CD14-positive monocyte (primary cell): ENCODE data around the gene CEP170B. TPM values are rescaled to one million over a fixed set of nuclear protein-coding genes. Genes with fewer than 3 reads are reported as not detected.

Source experiments
- DNase-seq, 3 donors: peaks; one replicate each; pipeline ENCODE4 v3.0.0-alpha.2; 2011 to 2022
- H2AFZ ChIP-seq: 2 replicates; pipeline ENCODE4 v1.6.0; 2012; ENCODE audit warnings: mild to moderate bottlenecking, low read depth, low read length, inconsistent platforms; ENCODE audit not compliant: insufficient read depth, poor library complexity, severe bottlenecking
- H3K27ac ChIP-seq, 2 donors: 1 replicate in 1 of 2; 2 replicates in 1 of 2; pipeline ENCODE4 v1.5.1; 2012 to 2013; ENCODE audit warnings: low read length in 2 of 2, control low read depth in 1 of 2, inconsistent platforms in 1 of 2, low read depth in 1 of 2, mild to moderate bottlenecking in 1 of 2
- H3K27me3 ChIP-seq, 2 donors: one replicate each; pipeline versions ENCODE4 v1.6.0 to v1.6.1; 2011 to 2013; ENCODE audit warnings: low read length in 2 of 2; ENCODE audit not compliant: control insufficient read depth in 2 of 2, insufficient read depth in 2 of 2
- H3K36me3 ChIP-seq, 2 donors: replicated peaks in 1 of 2; 1 replicate in 1 of 2; 2 replicates in 1 of 2; pipeline versions ENCODE4 v1.5.1 to v1.6.1; 2012 to 2013; ENCODE audit warnings: low read length in 2 of 2, control low read depth in 1 of 2, inconsistent platforms in 1 of 2, mild to moderate bottlenecking in 1 of 2; ENCODE audit not compliant: insufficient read depth in 2 of 2, control insufficient read depth in 1 of 2
- H3K4me1 ChIP-seq, 2 donors: 1 replicate in 1 of 2; 2 replicates in 1 of 2; pipeline versions ENCODE4 v1.5.1 to v1.6.1; 2012 to 2013; ENCODE audit warnings: low read length in 2 of 2, control low read depth in 1 of 2, inconsistent platforms in 1 of 2, mild to moderate bottlenecking in 1 of 2, moderate library complexity in 1 of 2; ENCODE audit not compliant: insufficient read depth in 2 of 2, control insufficient read depth in 1 of 2
- H3K4me2 ChIP-seq: replicated peaks from 2 replicates; pipeline ENCODE3; 2012; ENCODE audit warnings: low read length, moderate library complexity, mild to moderate bottlenecking; ENCODE audit not compliant: poor library complexity, severe bottlenecking; ENCODE audit errors: extremely low read depth
- H3K4me3 ChIP-seq, 3 experiments: fragments of 200-600 bp in 1 of 3; sonication (generic) in 1 of 3; replicated peaks in 1 of 3; 1 replicate in 2 of 3; 2 replicates in 1 of 3; pipeline ENCODE4 v1.5.1; 2011 to 2013; ENCODE audit warnings: low read length in 3 of 3, mild to moderate bottlenecking in 3 of 3, control low read depth in 2 of 3, low read depth in 2 of 3, inconsistent platforms in 1 of 3, moderate library complexity in 1 of 3
- H3K79me2 ChIP-seq: 2 replicates; pipeline ENCODE4 v1.6.0; 2012; ENCODE audit warnings: mild to moderate bottlenecking, control low read depth, inconsistent platforms, low read length, moderate library complexity; ENCODE audit not compliant: insufficient read depth
- H3K9ac ChIP-seq: 2 replicates; pipeline ENCODE4 v1.6.0; 2017; ENCODE audit warnings: low read length, mild to moderate bottlenecking; ENCODE audit not compliant: insufficient read depth, poor library complexity, severe bottlenecking
- H3K9me3 ChIP-seq, 2 donors: replicated peaks in 1 of 2; 1 replicate in 1 of 2; 2 replicates in 1 of 2; pipeline versions ENCODE4 v1.5.1 to v1.6.1; 2012 to 2013; ENCODE audit warnings: low read length in 2 of 2, control low read depth in 1 of 2; ENCODE audit not compliant: control insufficient read depth in 1 of 2, insufficient read depth in 1 of 2
- H4K20me1 ChIP-seq: 2 replicates; pipeline ENCODE4 v1.6.0; 2012; ENCODE audit warnings: mild to moderate bottlenecking, low read length, control low read depth, moderate library complexity; ENCODE audit not compliant: insufficient read depth
- H3K27ac Mint-ChIP-seq, 7 donors: one replicate each; pipeline ENCODE4 v1.8.0; 2020; ENCODE audit warnings: mild to moderate bottlenecking in 7 of 7, mixed read lengths in 7 of 7, moderate library complexity in 6 of 7, inconsistent platforms in 2 of 7
- H3K27me3 Mint-ChIP-seq, 3 donors: one replicate each; pipeline ENCODE4 v1.8.0; 2021 to 2022; ENCODE audit warnings: low read depth in 3 of 3, mild to moderate bottlenecking in 3 of 3, mixed read lengths in 3 of 3, moderate library complexity in 3 of 3, inconsistent platforms in 1 of 3
- H3K36me3 Mint-ChIP-seq, 2 donors: one replicate each; pipeline ENCODE4 v1.8.0; 2020; ENCODE audit warnings: mixed read lengths in 2 of 2, inconsistent platforms in 1 of 2, mild to moderate bottlenecking in 1 of 2
- H3K4me1 Mint-ChIP-seq: one replicate; pipeline ENCODE4 v1.8.0; 2020; ENCODE audit warnings: mild to moderate bottlenecking, mixed read lengths
- H3K4me3 Mint-ChIP-seq, 2 donors: one replicate each; pipeline ENCODE4 v1.8.0; 2020; ENCODE audit warnings: mild to moderate bottlenecking in 2 of 2, mixed read lengths in 2 of 2, moderate library complexity in 1 of 2
- H3K9me3 Mint-ChIP-seq, 7 donors: one replicate each; pipeline ENCODE4 v1.8.0; 2020 to 2022; ENCODE audit warnings: mixed read lengths in 7 of 7, mild to moderate bottlenecking in 6 of 7, moderate library complexity in 6 of 7, inconsistent platforms in 2 of 7
- CTCF ChIP-seq: fragments of 200-600 bp; IDR thresholded peaks from one replicate; pipeline ENCODE4 v1.8.0; 2022; ENCODE audit warnings: antibody characterized with exemption, mild to moderate bottlenecking
- WGBS: methylation state at CpG from one replicate; pipeline ENCODE4 v1.1.5; 2013; ENCODE audit warnings: missing lambda C conversion rate; ENCODE audit not compliant: insufficient coverage; 5-methylcytosine and 5-hydroxymethylcytosine counted together
- intact Hi-C, 2 donors: fragments of 100-400 bp; cut with micrococcal nuclease; formaldehyde crosslinking; loops; one replicate each; pipeline versions ENCODE4 v1.15.0 to v1.15.1; 2023
- polyA plus RNA-seq, 3 donors: library from polyadenylated mRNA; depleted of rRNA in 1 of 3; unstranded in 2 of 3; stranded (reverse) in 1 of 3; fragments of 300-500 nt in 2 of 3; fragments of >200 nt in 1 of 3; fragmentation: Illumina TruSeq in 2 of 3; gene quantifications; 1 replicate in 2 of 3; 2 replicates in 1 of 3; pipeline ENCODE4 v1.2.3, GENCODE V29; 2012 to 2021

The CEP170B gene
- polyA plus RNA-seq, 3 donors, result 0.09 TPM; not detected in 2

- no peak overlapping the region for H3K4me3 Mint-ChIP-seq
- H3K27me3 ChIP-seq, result peaks cover 3 to 6% of the 10 kb centered on the region in 2 donors
- H3K4me2 ChIP-seq, result no peak overlapping the region
- H3K27ac ChIP-seq, result no peak overlapping the region
- no CpG with 5 or more reads among the region's 1 CpG for WGBS
- no peaks in the 10 kb centered on the region for H4K20me1 ChIP-seq
- no peak overlapping the region for H3K4me3 ChIP-seq
- H3K27ac Mint-ChIP-seq, result no peak overlapping the region
- TF ChIP-seq CTCF, result no peak
- H3K9ac ChIP-seq, result no peak overlapping the region
- peaks cover 22 to 33% (median 22%) of the 10 kb centered on the region in 3 donors for H3K27me3 Mint-ChIP-seq
- peaks cover 9 to 30% (median 23%) of the 10 kb centered on the region in 7 donors for H3K9me3 Mint-ChIP-seq
- no peaks in the 10 kb centered on the region for H3K79me2 ChIP-seq
- H3K4me1 Mint-ChIP-seq, result no peaks in the 10 kb centered on the region
- intact Hi-C loops, result no loop called here
- peaks cover 18 to 22% of the 10 kb centered on the region in 2 donors for H3K9me3 ChIP-seq
- DNase-seq, result no peak
- H3K36me3 ChIP-seq, result no peaks in the 10 kb centered on the region
- H3K36me3 Mint-ChIP-seq, result no peaks in the 10 kb centered on the region
- H3K4me1 ChIP-seq, result no peaks in the 10 kb centered on the region
- H2AFZ ChIP-seq, result no peak overlapping the region
Observed at GRCh38 chr14:104908303-104908702, 43.2 kb downstream of the CEP170B start.

- Histone ChIP-seq H3K27me3 (peaks cover 2 to 4% of the 10 kb centered on the region in 2 donors), H3K27ac (no peak overlapping the region), H3K36me3 (no peaks in the 10 kb centered on the region), H3K4me2 (no peak overlapping the region), H2AFZ (no peak overlapping the region), H3K9ac (no peak overlapping the region), H3K4me1 (no peaks in the 10 kb centered on the region), H3K4me3 (no peak overlapping the region), H4K20me1 (no peaks in the 10 kb centered on the region), H3K9me3 (peaks cover 18 to 22% of the 10 kb centered on the region in 2 donors), H3K79me2 (no peaks in the 10 kb centered on the region)
- TF ChIP-seq CTCF, result no peak
- intact Hi-C loops, result no loop called here
- peaks cover 9 to 32% (median 23%) of the 10 kb centered on the region in 7 donors for H3K9me3 Mint-ChIP-seq
- H3K4me3 Mint-ChIP-seq, result no peak overlapping the region
- H3K36me3 Mint-ChIP-seq, result no peaks in the 10 kb centered on the region
- H3K4me1 Mint-ChIP-seq, result no peaks in the 10 kb centered on the region
- no peak for DNase-seq
- H3K27me3 Mint-ChIP-seq, result peaks cover 21 to 34% (median 24%) of the 10 kb centered on the region in 3 donors
- no CpG with 5 or more reads among the region's 3 CpGs for WGBS
- no peak overlapping the region for H3K27ac Mint-ChIP-seq
Observed at GRCh38 chr14:104912053-104912452, 47.0 kb downstream of the CEP170B start.
